Measurements from ENCODE around the gene FAM227B. TPM values are rescaled to one million over a fixed set of nuclear protein-coding genes. Genes with fewer than 3 reads are reported as not detected.

The FAM227B gene
- polyA plus RNA-seq, 6 donors from 2014 or later = 15.8 to 27.3 (median 20.0) TPM

Other genes with a start within 250 kb of the FAM227B start
- gene FGF7, start 197.6 kb downstream of the FAM227B start, polyA plus RNA-seq (ENCODE audit: low read depth in 6 of 6) = not detected
- 10 to 100 TPM; 16.8 to 32.0 (median 26.6) TPM for gene DTWD1, start 230 bp upstream of the FAM227B start, polyA plus RNA-seq (ENCODE audit: low read depth in 6 of 6)

Data from naive B cell (primary cell).